ENCODE measurements around the gene UEVLD.
"Not testable (repeated sequence)": the region's sequence is repeated elsewhere in the genome, so short reads cannot be mapped to it uniquely, and the experiment has no call there.

Gene UEVLD

DNA sequence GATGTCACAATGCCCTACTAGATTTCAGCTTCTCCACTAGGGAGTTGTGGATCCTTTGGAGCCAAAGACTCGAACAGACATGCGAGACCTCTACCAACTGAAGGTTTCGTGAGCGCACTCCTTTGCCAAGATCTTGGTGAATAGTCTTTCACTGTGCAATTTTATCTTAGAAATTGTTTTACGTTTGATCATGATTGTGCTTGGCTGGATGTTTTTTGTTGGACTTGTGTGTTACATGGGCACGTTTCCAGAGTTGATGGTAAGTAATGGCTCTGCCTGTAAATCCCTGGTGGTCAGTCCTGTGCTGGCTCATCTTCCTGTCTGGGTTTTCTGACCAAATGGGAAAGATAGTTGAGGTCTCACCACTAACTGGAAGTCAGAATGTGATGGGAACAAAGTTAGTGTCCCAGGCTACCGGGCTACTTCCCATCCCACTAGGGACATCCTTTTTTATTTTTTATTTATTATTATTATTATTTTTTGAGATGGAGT lies 11.3 kb upstream of the UEVLD start, which contains the start of gene MISFA:
MISFA (plus strand) TSS at position 51 of the 492 bp plus-strand sequence; CDS start at position 191, 140 bp downstream.
- Histone ChIP-seq H3K36me3 (peaks cover 0 to 13% (median 7%) of the 10 kb centered on the region in 3 donors), H3K27ac (no peak within 1 kb of the TSS), H3K4me1 (peaks cover 0 to 4% (median 0%) of the 10 kb centered on the region in 4 donors), H3K9me3 (no peaks in the 10 kb centered on the region), H3K4me3 (no peak within 1 kb of the TSS), H3K27me3 (no peaks in the 10 kb centered on the region)
- TF ChIP-seq, protein P1, sequence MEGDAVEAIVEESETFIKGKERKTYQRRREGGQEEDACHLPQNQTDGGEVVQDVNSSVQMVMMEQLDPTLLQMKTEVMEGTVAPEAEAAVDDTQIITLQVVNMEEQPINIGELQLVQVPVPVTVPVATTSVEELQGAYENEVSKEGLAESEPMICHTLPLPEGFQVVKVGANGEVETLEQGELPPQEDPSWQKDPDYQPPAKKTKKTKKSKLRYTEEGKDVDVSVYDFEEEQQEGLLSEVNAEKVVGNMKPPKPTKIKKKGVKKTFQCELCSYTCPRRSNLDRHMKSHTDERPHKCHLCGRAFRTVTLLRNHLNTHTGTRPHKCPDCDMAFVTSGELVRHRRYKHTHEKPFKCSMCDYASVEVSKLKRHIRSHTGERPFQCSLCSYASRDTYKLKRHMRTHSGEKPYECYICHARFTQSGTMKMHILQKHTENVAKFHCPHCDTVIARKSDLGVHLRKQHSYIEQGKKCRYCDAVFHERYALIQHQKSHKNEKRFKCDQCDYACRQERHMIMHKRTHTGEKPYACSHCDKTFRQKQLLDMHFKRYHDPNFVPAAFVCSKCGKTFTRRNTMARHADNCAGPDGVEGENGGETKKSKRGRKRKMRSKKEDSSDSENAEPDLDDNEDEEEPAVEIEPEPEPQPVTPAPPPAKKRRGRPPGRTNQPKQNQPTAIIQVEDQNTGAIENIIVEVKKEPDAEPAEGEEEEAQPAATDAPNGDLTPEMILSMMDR (IDR thresholded peaks at IDR 0.05): no peak
- intact Hi-C loops (cut with DNase I; ENCODE audit: low total_unique reads): no loop called here
- no peak for DNase-seq

DNA sequence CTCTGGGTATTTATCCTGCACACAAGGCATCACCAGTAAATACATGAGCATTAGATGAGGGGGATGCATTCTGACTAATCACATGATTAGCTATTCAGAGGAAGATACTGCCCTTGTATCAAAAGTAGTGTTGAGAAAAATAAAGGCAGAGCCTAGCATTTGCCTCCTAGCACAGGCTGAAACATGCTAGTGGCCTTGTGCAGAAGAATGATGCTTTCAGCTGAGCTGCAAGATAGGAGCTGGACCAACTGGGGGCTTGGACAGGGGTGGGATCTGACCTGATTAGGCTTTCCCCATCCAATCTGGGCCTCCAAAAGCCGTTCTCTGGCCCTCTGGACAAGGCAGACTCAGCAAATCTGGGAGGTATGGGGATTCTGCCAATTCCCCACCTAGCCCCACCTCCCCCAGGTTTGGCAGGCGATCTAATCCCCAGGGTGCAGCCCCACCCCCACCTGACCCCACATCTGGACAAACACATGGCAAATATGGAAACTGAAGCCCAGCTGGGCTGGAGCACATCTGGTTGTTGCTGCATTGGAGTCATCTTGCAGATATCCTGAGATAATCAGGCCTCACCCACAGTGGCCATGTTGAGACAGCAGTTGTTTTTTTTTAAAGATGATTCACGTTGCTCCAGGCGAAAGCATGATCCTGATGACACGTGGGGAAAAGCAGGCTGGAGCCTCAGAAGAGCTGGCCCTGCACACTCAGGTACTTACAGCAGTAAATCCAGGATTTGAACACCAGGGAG lies 6.6 kb upstream of the UEVLD start:
- Histone ChIP-seq H3K27ac (no peak overlapping the region), H3K27me3 (no peaks in the 10 kb centered on the region), H3K4me3 (no peak overlapping the region), H3K36me3 (peaks cover 0 to 13% (median 7%) of the 10 kb centered on the region in 3 donors), H3K4me1 (peaks cover 0 to 9% (median 4%) of the 10 kb centered on the region in 4 donors), H3K9me3 (no peaks in the 10 kb centered on the region)
- TF ChIP-seq, protein P1 (IDR thresholded peaks at IDR 0.05): no peak
- DNase-seq: no peak
- intact Hi-C loops (cut with DNase I; ENCODE audit: low total_unique reads): no loop called here

DNA sequence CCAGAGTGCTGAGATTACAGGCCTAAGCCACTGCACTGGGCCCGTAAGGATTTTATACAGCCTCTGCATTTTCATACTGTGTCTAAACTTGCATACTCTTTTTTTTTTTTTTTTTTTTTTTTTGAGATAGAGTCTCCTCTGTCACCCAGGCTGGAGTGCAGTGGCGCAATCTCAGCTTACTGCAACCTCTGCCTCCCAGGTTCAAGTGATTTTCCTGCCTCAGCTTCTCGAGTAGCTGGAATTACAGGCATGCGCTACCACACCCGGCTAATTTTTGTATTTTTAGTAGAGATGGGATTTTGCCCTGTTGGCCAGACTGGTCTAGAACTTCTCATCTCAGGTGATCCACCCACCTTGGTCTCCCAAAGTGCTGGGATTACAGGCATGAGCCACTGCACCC lies 5.6 kb upstream of the UEVLD start:
- H3K4me3 ChIP-seq; DNase-seq; H3K27ac ChIP-seq; intact Hi-C loops (cut with DNase I; ENCODE audit: low total_unique reads); H3K27me3 ChIP-seq; H3K9me3 ChIP-seq: not testable (repeated sequence)
- peaks cover 0 to 20% (median 13%) of the 10 kb centered on the region in 4 donors for H3K4me1 ChIP-seq
- H3K36me3 ChIP-seq: peaks cover 0 to 13% (median 7%) of the 10 kb centered on the region in 3 donors

DNA sequence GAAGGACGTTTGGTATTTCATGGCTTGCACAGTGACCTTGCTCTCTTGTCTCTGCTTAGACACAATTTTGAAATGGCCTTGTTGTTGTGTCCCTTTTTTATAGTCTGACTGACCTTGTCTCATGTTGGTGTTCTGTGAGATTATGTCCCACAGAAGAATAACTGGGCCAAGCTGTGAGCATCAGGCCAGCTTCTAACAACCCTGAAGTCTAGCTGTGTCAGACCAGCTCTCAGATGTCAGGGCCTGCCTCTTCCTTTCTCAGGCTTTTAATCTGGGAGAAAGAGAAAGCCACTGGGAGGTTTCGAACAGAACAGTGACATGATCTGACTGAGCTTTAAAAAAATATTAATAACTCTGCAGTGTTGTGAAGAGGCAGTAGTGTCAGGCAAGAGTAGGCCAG lies 2.0 kb upstream of the UEVLD start:
- Histone ChIP-seq H3K36me3 (peaks cover 0 to 3% (median 2%) of the 10 kb centered on the region in 3 donors), H3K27me3 (no peaks in the 10 kb centered on the region), H3K4me1 (peaks cover 0 to 42% (median 25%) of the 10 kb centered on the region in 4 donors), H3K4me3 (no peak overlapping the region), H3K27ac (no peak overlapping the region), H3K9me3 (no peaks in the 10 kb centered on the region)
- TF ChIP-seq, protein P1 (IDR thresholded peaks at IDR 0.05): no peak
- intact Hi-C loops (cut with DNase I; ENCODE audit: low total_unique reads): no loop called here
- DNase-seq: no peak

DNA sequence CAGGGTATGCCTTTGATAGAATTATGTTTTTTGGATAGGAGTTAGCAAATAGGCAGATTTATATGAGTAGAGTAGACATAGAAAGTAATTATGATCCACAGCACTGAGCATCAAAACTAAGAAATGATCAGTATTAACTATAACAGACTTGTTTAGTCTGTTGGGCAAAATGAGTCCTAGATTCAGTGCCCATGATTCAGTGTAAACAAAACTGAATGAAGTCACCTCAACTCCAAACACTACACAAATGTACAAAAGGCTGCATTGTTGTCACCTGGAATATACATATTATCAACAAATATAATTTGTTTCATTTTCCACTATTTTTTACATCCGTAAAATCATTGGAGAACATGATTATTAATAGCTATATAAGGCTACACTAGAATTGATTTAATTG lies 6.7 kb downstream of the UEVLD start:
- TF ChIP-seq, protein P1 (IDR thresholded peaks at IDR 0.05): no peak
- no peaks in the 10 kb centered on the region for H3K27me3 ChIP-seq
- DNase-seq: no peak
- no peaks in the 10 kb centered on the region for H3K9me3 ChIP-seq
- intact Hi-C loops (cut with DNase I; ENCODE audit: low total_unique reads): loop anchor here (10.0 kb wide), 1 partner anchor 53 kb away; the partner anchor contains the start of gene SPTY2D1
- no peak overlapping the region for H3K27ac ChIP-seq
- peaks cover 0 to 11% (median 5%) of the 10 kb centered on the region in 4 donors for H3K4me1 ChIP-seq
- H3K4me3 ChIP-seq: no peak overlapping the region
- peaks cover 0 to 24% (median 22%) of the 10 kb centered on the region in 3 donors for H3K36me3 ChIP-seq

DNA sequence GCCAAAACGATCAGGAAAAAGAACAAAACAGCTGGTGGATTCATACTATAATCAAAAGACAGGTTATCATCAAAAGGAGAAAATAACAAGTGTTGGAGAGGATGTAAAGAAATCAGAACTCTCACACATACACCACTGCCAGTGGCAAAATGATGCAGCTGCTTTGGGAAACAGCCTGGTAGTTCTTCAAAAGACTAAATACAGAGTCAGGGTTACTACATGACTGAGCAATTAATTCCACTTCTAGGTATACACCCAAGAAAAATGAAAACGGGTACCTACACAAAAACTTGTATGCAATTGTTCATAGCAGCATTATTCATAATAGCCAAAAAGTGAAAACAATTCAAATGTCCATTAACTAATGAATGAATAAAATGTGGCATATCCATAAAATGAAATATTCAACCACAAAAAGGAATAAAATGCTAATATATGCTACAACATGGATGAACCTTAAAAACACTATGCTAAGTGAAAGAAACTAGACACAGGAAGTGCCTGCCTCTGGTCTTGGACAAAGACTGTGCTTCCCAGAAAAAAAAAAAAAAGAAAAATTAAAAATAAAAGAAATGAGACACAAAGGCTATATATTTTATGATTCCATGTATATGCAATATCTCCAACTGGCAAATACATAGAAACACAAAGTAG lies 8.3 kb downstream of the UEVLD start:
- Histone ChIP-seq H3K4me3 (no peak overlapping the region), H3K4me1 (no peaks in the 10 kb centered on the region), H3K36me3 (peaks cover 6 to 38% (median 28%) of the 10 kb centered on the region in 3 donors), H3K27me3 (no peaks in the 10 kb centered on the region), H3K27ac (no peak overlapping the region), H3K9me3 (no peaks in the 10 kb centered on the region)
- intact Hi-C loops (cut with DNase I; ENCODE audit: low total_unique reads): loop anchor here (10.0 kb wide), 1 partner anchor 55 kb away; the partner anchor contains the start of gene SPTY2D1
- no peak for DNase-seq
- TF ChIP-seq, protein P1 (IDR thresholded peaks at IDR 0.05): no peak
